OCI-LY3 (cell line): ENCODE data around the gene DEPDC5.
"Not testable (repeated sequence)": the region's sequence is repeated elsewhere in the genome, so short reads cannot be mapped to it uniquely, and the experiment has no call there.

Source experiments
- H2AFZ ChIP-seq: fragments of 200-600, 300-600 bp; shearing (Covaris generic); 2 replicates; pipeline ENCODE4 v1.6.0; 2014; ENCODE audit warnings: antibody characterized with exemption, low read depth, low read length
- H3K27ac ChIP-seq: fragments of 200-600, 300-600 bp; sonication (generic); 2 replicates; pipeline ENCODE4 v1.5.1; 2014; ENCODE audit warnings: mild to moderate bottlenecking, low read length, moderate library complexity, mixed read lengths
- H3K27me3 ChIP-seq: fragments of 200-600, 300-600 bp; sonication (generic); 2 replicates; pipeline ENCODE4 v1.6.1; 2014; ENCODE audit warnings: low read depth, low read length, mixed read lengths
- H3K36me3 ChIP-seq: fragments of 200-600, 300-600 bp; sonication (generic); replicated peaks from 2 replicates; pipeline ENCODE3; 2014; ENCODE audit warnings: low read depth, low read length, mixed read lengths
- H3K4me1 ChIP-seq: fragments of 300-600, 200-600 bp; sonication (generic); 2 replicates; pipeline ENCODE4 v1.6.1; 2014; ENCODE audit warnings: low read length, mixed read lengths
- H3K4me2 ChIP-seq: fragments of 200-600, 300-600 bp; sonication (generic); 2 replicates; pipeline ENCODE4 v1.6.1; 2014; ENCODE audit warnings: low read length, mixed read lengths
- H3K4me3 ChIP-seq: fragments of 300-600, 200-600 bp; sonication (generic); 2 replicates; pipeline ENCODE4 v1.5.1; 2014; ENCODE audit warnings: antibody characterized with exemption, mild to moderate bottlenecking, low read length, moderate library complexity
- H3K79me2 ChIP-seq: fragments of 300-600, 200-600 bp; shearing (Covaris generic); 2 replicates; pipeline ENCODE4 v1.6.1; 2014; ENCODE audit warnings: mild to moderate bottlenecking, low read length, mixed read lengths
- H3K9ac ChIP-seq: fragments of 300-600, 200-600 bp; shearing (Covaris generic); 2 replicates; pipeline ENCODE4 v1.6.0; 2014; ENCODE audit warnings: mild to moderate bottlenecking, low read length, moderate library complexity
- H3K9me3 ChIP-seq: fragments of 200-600, 300-600 bp; shearing (Covaris generic); 2 replicates; pipeline ENCODE4 v1.6.1; 2014; ENCODE audit warnings: low read length, mixed read lengths; ENCODE audit not compliant: insufficient read depth
- H4K20me1 ChIP-seq: fragments of 200-600, 300-600 bp; sonication (generic); 2 replicates; pipeline ENCODE4 v1.6.1; 2016; ENCODE audit warnings: low read length, mixed read lengths; ENCODE audit not compliant: insufficient read depth
- CTCF ChIP-seq: fragments of 200-600, 300-600 bp; sonication (generic); IDR thresholded peaks from 2 replicates; pipeline ENCODE4 v1.5.1; 2014; ENCODE audit warnings: antibody characterized with exemption, low read length, low read depth
- EZH2phosphoT487 ChIP-seq: fragments of 200-600 bp; shearing (Covaris generic); IDR thresholded peaks from 2 replicates; pipeline ENCODE4 v1.6.1; 2018; ENCODE audit warnings: antibody characterized with exemption, mixed run types, low read depth

Gene DEPDC5

DNA sequence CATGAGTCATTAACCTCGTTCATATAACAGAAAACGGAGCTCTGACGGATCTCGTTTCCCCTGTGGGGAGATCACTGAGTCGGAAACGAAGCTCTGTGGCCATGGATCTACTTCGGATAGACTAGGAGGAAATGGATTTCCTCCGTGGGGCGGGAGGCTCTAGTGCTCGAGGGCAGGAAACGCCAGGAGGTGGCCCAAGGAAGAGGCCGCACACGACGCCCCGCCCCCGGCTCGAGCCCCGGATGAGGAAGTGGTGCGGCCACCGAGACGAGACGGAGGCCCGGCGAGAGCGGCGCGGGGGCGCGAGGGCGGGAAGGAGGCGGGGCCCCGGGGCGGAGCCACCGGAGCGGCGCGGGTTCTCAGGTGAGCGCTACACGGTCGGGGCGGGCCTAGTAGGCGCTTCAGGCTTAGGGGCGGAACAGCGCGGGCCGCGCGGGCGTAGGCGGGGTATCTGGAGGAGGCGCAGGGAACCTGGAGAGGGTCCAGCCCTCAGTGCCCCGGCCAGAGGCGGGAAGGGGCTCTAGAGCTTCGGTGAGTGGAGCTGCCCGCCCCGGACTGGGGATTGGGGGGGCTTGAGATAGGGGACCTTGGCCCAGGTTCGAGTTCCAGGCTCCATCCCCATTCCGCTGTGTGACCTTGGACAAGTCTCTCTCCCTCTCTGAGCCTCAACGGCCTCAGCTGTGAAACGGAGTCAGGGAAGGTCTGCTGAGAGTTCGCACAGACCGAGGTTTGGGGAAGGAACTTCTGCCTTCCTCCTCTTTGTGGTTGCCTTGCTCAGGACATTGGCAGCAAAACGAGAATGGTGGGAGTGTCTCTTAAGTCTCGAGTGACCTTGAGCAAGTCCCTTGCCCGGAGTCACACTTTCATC, at the start of gene DEPDC5:
TSS of gene DEPDC5 (plus strand) at position 386 of the 868 bp plus-strand sequence. CDS start 903 bp downstream, outside the sequence.
- peak within 1 kb of the TSS; percentile 92 for H3K4me3 ChIP-seq
- peaks cover 26% of the 10 kb centered on the region for H3K4me1 ChIP-seq
- peaks cover 9% of the 10 kb centered on the region for H3K36me3 ChIP-seq
- peak within 1 kb of the TSS; percentile 95 for H3K9ac ChIP-seq
- H3K9me3 ChIP-seq: no peaks in the 10 kb centered on the region
- no peaks in the 10 kb centered on the region for H3K27me3 ChIP-seq
- TF ChIP-seq EZH2phosphoT487 (no peak), CTCF (no peak)
- H2AFZ ChIP-seq: peak within 1 kb of the TSS; percentile 74
- peaks cover 25% of the 10 kb centered on the region for H3K79me2 ChIP-seq
- H4K20me1 ChIP-seq: no peaks in the 10 kb centered on the region
- H3K27ac ChIP-seq: peak within 1 kb of the TSS; percentile 77
- peak within 1 kb of the TSS; percentile 93 for H3K4me2 ChIP-seq

- H3K4me1 ChIP-seq: no peaks in the 10 kb centered on the region
- H2AFZ ChIP-seq: no peak overlapping the region
- H3K4me2 ChIP-seq: no peak overlapping the region
- no peak overlapping the region for H3K4me3 ChIP-seq
- no peaks in the 10 kb centered on the region for H3K27me3 ChIP-seq
- peaks cover 25% of the 10 kb centered on the region; the same call in 1 of the 2 replicates for H3K79me2 ChIP-seq
- no peak overlapping the region for H3K9ac ChIP-seq
- H4K20me1 ChIP-seq: no peaks in the 10 kb centered on the region; the same call in 1 of the 2 replicates
- no peaks in the 10 kb centered on the region for H3K9me3 ChIP-seq
- H3K27ac ChIP-seq: no peak overlapping the region
- peaks cover 31% of the 10 kb centered on the region for H3K36me3 ChIP-seq
- TF ChIP-seq CTCF (no peak), EZH2phosphoT487 (no peak)
These were observed 46.3 kb upstream of the DEPDC5 start for GRCh38 chr22:31707519-31707918.

DNA sequence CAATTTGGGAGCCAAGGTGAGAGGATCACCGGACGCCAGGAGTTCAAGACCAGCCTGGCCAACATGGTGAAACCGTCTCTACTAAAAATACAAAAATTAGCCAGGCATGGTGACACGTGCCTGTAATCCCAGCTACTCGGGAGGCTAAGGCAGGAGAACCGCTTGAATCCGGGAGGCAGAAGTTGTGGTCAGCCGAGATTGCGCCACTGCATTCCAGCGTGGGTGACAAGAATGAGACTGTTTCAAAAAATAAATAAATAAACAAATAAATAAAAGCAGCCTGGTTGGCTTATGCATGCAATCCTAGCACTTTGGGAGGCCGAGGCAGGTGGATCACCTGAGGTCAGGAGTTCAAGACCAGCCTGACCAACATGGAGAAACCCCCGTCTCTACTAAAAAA, 42.6 kb upstream of the DEPDC5 start:
- H3K4me3 ChIP-seq, H3K4me2 ChIP-seq, H3K27ac ChIP-seq, H3K9me3 ChIP-seq, H2AFZ ChIP-seq, H3K9ac ChIP-seq, H3K27me3 ChIP-seq, H4K20me1 ChIP-seq, H3K4me1 ChIP-seq: not testable (repeated sequence)
- peaks cover 49% of the 10 kb centered on the region for H3K36me3 ChIP-seq
- peaks cover 32% of the 10 kb centered on the region; the same call in 1 of the 2 replicates for H3K79me2 ChIP-seq

DNA sequence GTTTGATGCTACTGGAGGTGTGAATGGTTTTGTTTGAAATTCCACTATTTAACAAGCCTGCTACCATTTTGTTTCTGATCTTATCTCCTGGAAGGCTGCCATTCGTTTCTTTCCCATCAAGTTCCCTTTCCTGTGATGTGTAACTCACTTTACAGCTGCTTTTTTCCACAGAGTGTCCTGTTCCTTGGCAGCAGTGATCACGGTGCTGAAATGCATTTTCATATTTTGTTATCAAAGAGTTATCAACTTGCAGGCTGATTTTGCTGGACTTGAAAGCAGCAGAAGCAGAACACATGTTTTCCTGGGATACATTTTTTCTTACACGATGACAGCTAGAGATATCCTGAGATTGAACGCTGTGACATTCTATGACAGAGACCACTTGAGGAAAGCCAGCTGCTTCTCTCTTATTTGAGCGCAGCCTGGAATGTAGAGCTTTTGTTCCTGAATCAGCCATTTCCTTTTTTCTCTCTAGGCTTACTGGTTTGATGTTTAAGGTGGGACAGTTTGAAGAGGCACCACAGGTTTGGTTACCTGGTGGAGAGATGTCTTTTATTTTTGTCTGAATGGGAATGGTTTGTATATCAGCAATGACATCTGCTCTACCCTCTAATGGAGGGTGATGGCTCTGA, 38.6 kb upstream of the DEPDC5 start:
- Histone ChIP-seq H3K27me3 (no peaks in the 10 kb centered on the region), H2AFZ (no peak overlapping the region), H3K9me3 (no peaks in the 10 kb centered on the region), H3K4me2 (no peak overlapping the region), H3K27ac (no peak overlapping the region), H3K4me3 (no peak overlapping the region), H3K79me2 (peaks cover 26% of the 10 kb centered on the region; the same call in 1 of the 2 replicates), H4K20me1 (no peaks in the 10 kb centered on the region; the same call in 1 of the 2 replicates), H3K36me3 (peaks cover 67% of the 10 kb centered on the region), H3K9ac (no peak overlapping the region), H3K4me1 (no peaks in the 10 kb centered on the region)
- TF ChIP-seq EZH2phosphoT487 (no peak), CTCF (no peak)
